ENCODE measurements around the gene SUMO1. TPM values are rescaled to one million over a fixed set of nuclear protein-coding genes. Genes with fewer than 3 reads are reported as not detected.
A peak's percentile ranks its signal among the peaks of the same experiment; 100 is the strongest.

Gene SUMO1
- total RNA-seq, 2 donors from 2014 or later = 168 to 183 TPM

- Mint-ChIP-seq H3K9me3 (no peaks in the 10 kb centered on the region), H3K27ac (no peak overlapping the region), H3K36me3 (ENCODE audit: low read depth) (no peaks in the 10 kb centered on the region), H3K27me3 (ENCODE audit: insufficient read depth) (no peaks in the 10 kb centered on the region), H3K4me3 (no peak overlapping the region), H3K4me1 (peaks cover 3% of the 10 kb centered on the region)
- Histone ChIP-seq H3K9me3 (ENCODE audit: control insufficient read depth, low read length) (no peaks in the 10 kb centered on the region), H3K27ac (ENCODE audit: low read depth, low read length) (no peak overlapping the region), H3K27me3 (ENCODE audit: control insufficient read depth, insufficient read depth, low read length, poor library complexity, severe bottlenecking) (no peaks in the 10 kb centered on the region), H3K4me1 (ENCODE audit: control insufficient read depth, insufficient read depth, low read length) (no peaks in the 10 kb centered on the region), H3K4me3 (ENCODE audit: low read length) (no peak overlapping the region), H3K9ac (ENCODE audit: extremely low read depth, low read length, poor library complexity, severe bottlenecking) (no peak overlapping the region), H3K36me3 (ENCODE audit: control insufficient read depth, insufficient read depth, low read length) (no peaks in the 10 kb centered on the region)
- WGBS, 2 experiments (ENCODE audit: insufficient coverage in 1 of 2, insufficient read length in 1 of 2) = 89 to 95% methylated on average over 8 to 9 of the region's 9 CpGs
- TF ChIP-seq CTCF (conservative IDR thresholded peaks at IDR 0.05) = no peak
- DNase-seq = no peak
These were observed 31.2 kb upstream of the SUMO1 start for GRCh38 chr2:202269585-202269984.

- Mint-ChIP-seq H3K27ac (no peak overlapping the region), H3K9me3 (no peaks in the 10 kb centered on the region), H3K36me3 (ENCODE audit: low read depth) (no peaks in the 10 kb centered on the region), H3K4me1 (peaks cover 3% of the 10 kb centered on the region), H3K4me3 (no peak overlapping the region), H3K27me3 (ENCODE audit: insufficient read depth) (no peaks in the 10 kb centered on the region)
- peak overlapping the region; percentile 96 for H3K4me3 ChIP-seq (ENCODE audit: low read length)
- WGBS, 2 experiments (ENCODE audit: insufficient coverage in 1 of 2, insufficient read length in 1 of 2) = 39 to 41% methylated on average over 9 of the region's 9 CpGs
- H3K9me3 ChIP-seq (ENCODE audit: control insufficient read depth, low read length) = no peaks in the 10 kb centered on the region
- no peak for DNase-seq
- H3K9ac ChIP-seq (ENCODE audit: extremely low read depth, low read length, poor library complexity, severe bottlenecking) = peak overlapping the region; percentile 98
- TF ChIP-seq CTCF (conservative IDR thresholded peaks at IDR 0.05) = no peak
- no peaks in the 10 kb centered on the region for H3K4me1 ChIP-seq (ENCODE audit: control insufficient read depth, insufficient read depth, low read length)
- no peaks in the 10 kb centered on the region for H3K27me3 ChIP-seq (ENCODE audit: control insufficient read depth, insufficient read depth, low read length, poor library complexity, severe bottlenecking)
- H3K27ac ChIP-seq (ENCODE audit: low read depth, low read length) = no peak overlapping the region
- H3K36me3 ChIP-seq (ENCODE audit: control insufficient read depth, insufficient read depth, low read length) = no peaks in the 10 kb centered on the region
These were observed 29.1 kb upstream of the SUMO1 start for GRCh38 chr2:202267495-202267894.

GRCh38 chr2:202265467-202266277 is 27.3 kb upstream of the SUMO1 start, which contains the start of gene NOP58:
TSS of gene NOP58 (plus strand) at chr2:202265763. CDS start at chr2:202265942, 179 bp downstream.
- 0 to 1% methylated on average over 40 to 54 of the region's 54 CpGs for WGBS, 2 experiments (ENCODE audit: insufficient coverage in 1 of 2, insufficient read length in 1 of 2)
- TF ChIP-seq CTCF (conservative IDR thresholded peaks at IDR 0.05) = no peak
- peak; percentile 97 for DNase-seq

More at GRCh38 chr2:202265467-202266277, 27.3 kb upstream of the SUMO1 start, which contains the start of gene NOP58:
- H3K27ac ChIP-seq (ENCODE audit: low read depth, low read length) = peak within 1 kb of the TSS; percentile 97
- no peak within 1 kb of the TSS for H3K4me3 Mint-ChIP-seq
- peak within 1 kb of the TSS; percentile 35 for H3K27ac Mint-ChIP-seq
- no peaks in the 10 kb centered on the region for H3K36me3 Mint-ChIP-seq (ENCODE audit: low read depth)
- no peaks in the 10 kb centered on the region for H3K4me1 ChIP-seq (ENCODE audit: control insufficient read depth, insufficient read depth, low read length)
- no peaks in the 10 kb centered on the region for H3K9me3 ChIP-seq (ENCODE audit: control insufficient read depth, low read length)
- no peaks in the 10 kb centered on the region for H3K9me3 Mint-ChIP-seq
- no peaks in the 10 kb centered on the region for H3K27me3 Mint-ChIP-seq (ENCODE audit: insufficient read depth)
- peak within 1 kb of the TSS; percentile 98 for H3K9ac ChIP-seq (ENCODE audit: extremely low read depth, low read length, poor library complexity, severe bottlenecking)
- peaks cover 3% of the 10 kb centered on the region for H3K4me1 Mint-ChIP-seq
- H3K36me3 ChIP-seq (ENCODE audit: control insufficient read depth, insufficient read depth, low read length) = no peaks in the 10 kb centered on the region
- no peaks in the 10 kb centered on the region for H3K27me3 ChIP-seq (ENCODE audit: control insufficient read depth, insufficient read depth, low read length, poor library complexity, severe bottlenecking)
- H3K4me3 ChIP-seq (ENCODE audit: low read length) = peak within 1 kb of the TSS; percentile 96
